ENCODE measurements around the gene TXNL4A.

TXNL4A gene

GRCh38 chr18:79949697-79950487, 38.5 kb downstream of the TXNL4A start:
- H3K4me3 ChIP-seq (ENCODE audit: low read depth, low read length) = peak overlapping the region; percentile 57

GRCh38 chr18:79948719-79949411, 39.5 kb downstream of the TXNL4A start:
- H3K4me3 ChIP-seq (ENCODE audit: low read depth, low read length) = no peak overlapping the region

GRCh38 chr18:79947881-79948610, 40.3 kb downstream of the TXNL4A start:
- no peak overlapping the region for H3K4me3 ChIP-seq (ENCODE audit: low read depth, low read length)

GRCh38 chr18:79947054-79947755, 41.2 kb downstream of the TXNL4A start:
- H3K4me3 ChIP-seq (ENCODE audit: low read depth, low read length) = no peak overlapping the region

- no peak overlapping the region for H3K4me3 ChIP-seq (ENCODE audit: low read depth, low read length)
Measured at GRCh38 chr18:79945118-79946042, 43.0 kb downstream of the TXNL4A start.

- H3K4me3 ChIP-seq (ENCODE audit: low read depth, low read length) = no peak overlapping the region
Measured at GRCh38 chr18:79944746-79945117, 43.6 kb downstream of the TXNL4A start.

- H3K4me3 ChIP-seq (ENCODE audit: low read depth, low read length) = no peak overlapping the region
Measured at GRCh38 chr18:79944126-79944731, 44.1 kb downstream of the TXNL4A start.

- no peak overlapping the region for H3K4me3 ChIP-seq (ENCODE audit: low read depth, low read length)
Measured at GRCh38 chr18:79943608-79944125, 44.7 kb downstream of the TXNL4A start.

- no peak overlapping the region for H3K4me3 ChIP-seq (ENCODE audit: low read depth, low read length)
Measured at GRCh38 chr18:79942786-79943607, 45.4 kb downstream of the TXNL4A start.

GRCh38 chr18:79942211-79942610, 46.2 kb downstream of the TXNL4A start:
- H3K4me3 ChIP-seq (ENCODE audit: low read depth, low read length) = no peak overlapping the region

- no peak overlapping the region for H3K4me3 ChIP-seq (ENCODE audit: low read depth, low read length)
Measured at GRCh38 chr18:79941473-79942119, 46.8 kb downstream of the TXNL4A start.

GRCh38 chr18:79940814-79941472, 47.4 kb downstream of the TXNL4A start:
- no peak overlapping the region for H3K4me3 ChIP-seq (ENCODE audit: low read depth, low read length)

GRCh38 chr18:79940126-79940813, 48.1 kb downstream of the TXNL4A start:
- no peak overlapping the region for H3K4me3 ChIP-seq (ENCODE audit: low read depth, low read length)

- H3K4me3 ChIP-seq (ENCODE audit: low read depth, low read length) = no peak overlapping the region
Measured at GRCh38 chr18:79939096-79939495, 49.3 kb downstream of the TXNL4A start.

GRCh38 chr18:79938196-79938595, 50.2 kb downstream of the TXNL4A start:
- H3K4me3 ChIP-seq (ENCODE audit: low read depth, low read length) = no peak overlapping the region

- H3K4me3 ChIP-seq (ENCODE audit: low read depth, low read length) = no peak overlapping the region
Measured at GRCh38 chr18:79937103-79937860, 51.1 kb downstream of the TXNL4A start.

All from iPS-11a (cell line).